Endothelial cell of umbilical vein (primary cell): ENCODE data around the gene CEP85L. TPM values are rescaled to one million over a fixed set of nuclear protein-coding genes. Genes with fewer than 3 reads are reported as not detected.

Experiments
- BruUV-seq: library from RNA; stranded (reverse); fragments of 400-500 nt; replicated peaks from 2 replicates; lab custom pipeline; 2021; lab: Mats Ljungman, UMichigan
- CTCF ChIA-PET: fragments of 300-600, 350-600 bp; sonication (Branson Sonifier 250); formaldehyde crosslinking; loops from one replicate; lab custom pipeline; 2021; ENCODE audit warnings: antibody characterized with exemption, inconsistent platforms; lab: Charles Lee
- POLR2A ChIA-PET: fragments of 300-600, 350-600 bp; sonication (Branson Sonifier 250); formaldehyde crosslinking; loops from one replicate; lab custom pipeline; 2021; ENCODE audit warnings: antibody characterized with exemption, inconsistent platforms; lab: Charles Lee
- DNase-seq: peaks from one replicate; pipeline ENCODE4 v3.0.0-alpha.2; 2011; ENCODE audit warnings: low read depth, low spot score
- FAIRE-seq: peaks from 2 replicates; lab custom pipeline; 2011; peaks lifted over from hg19 to GRCh38; lab: Jason Lieb, UNC
- H2AFZ ChIP-seq: 2 replicates; pipeline ENCODE4 v1.6.0; 2012; ENCODE audit warnings: low read depth, low read length, control low read depth, inconsistent platforms
- H3K27ac ChIP-seq: 2 replicates; pipeline ENCODE4 v1.5.1; 2011; ENCODE audit warnings: low read depth, mild to moderate bottlenecking, control low read depth, low read length, moderate library complexity; ENCODE audit not compliant: insufficient read depth
- H3K27me3 ChIP-seq, 2 experiments: 2 replicates each; pipeline versions ENCODE4 v1.6.0 to v1.6.1; 2011; ENCODE audit warnings: low read length in 2 of 2, mixed read lengths in 1 of 2; ENCODE audit not compliant: control insufficient read depth in 2 of 2, insufficient read depth in 2 of 2
- H3K36me3 ChIP-seq, 2 experiments: 2 replicates in 1 of 2; 3 replicates in 1 of 2; pipeline ENCODE4 v1.5.1; 2011; ENCODE audit warnings: low read length in 2 of 2, mild to moderate bottlenecking in 1 of 2, moderate library complexity in 1 of 2; ENCODE audit not compliant: control insufficient read depth in 2 of 2, insufficient read depth in 2 of 2; ENCODE audit errors: extremely low read depth in 1 of 2
- H3K4me1 ChIP-seq: 3 replicates; pipeline ENCODE4 v1.5.1; 2011; ENCODE audit warnings: mild to moderate bottlenecking, low read length; ENCODE audit not compliant: control insufficient read depth, insufficient read depth; ENCODE audit errors: extremely low read depth
- H3K4me2 ChIP-seq: 2 replicates; pipeline ENCODE4 v1.6.1; 2011; ENCODE audit warnings: low read length, control low read depth, mixed read lengths; ENCODE audit not compliant: insufficient read depth
- H3K4me3 ChIP-seq, 3 experiments: fragments of 200-600 bp in 1 of 3; sonication (generic), shearing (Covaris generic) in 1 of 3; replicated peaks in 1 of 3; 2 replicates each; pipeline ENCODE4 v1.5.1; 2011 to 2016; ENCODE audit warnings: control low read depth in 3 of 3, low read length in 3 of 3, mild to moderate bottlenecking in 2 of 3, inconsistent platforms in 1 of 3, low read depth in 1 of 3, moderate library complexity in 1 of 3; ENCODE audit not compliant: insufficient read depth in 1 of 3
- H3K79me2 ChIP-seq: 2 replicates; pipeline ENCODE4 v1.6.0; 2012; ENCODE audit warnings: low read length, inconsistent platforms; ENCODE audit not compliant: control insufficient read depth, insufficient read depth
- H3K9ac ChIP-seq: replicated peaks from 2 replicates; pipeline ENCODE3; 2011; ENCODE audit warnings: low read length, control low read depth; ENCODE audit not compliant: insufficient read depth; ENCODE audit errors: extremely low read depth
- H3K9me1 ChIP-seq: replicated peaks from 3 replicates; pipeline ENCODE4 v1.6.0; 2011; ENCODE audit warnings: mild to moderate bottlenecking, low read length; ENCODE audit not compliant: control insufficient read depth, insufficient read depth; ENCODE audit errors: extremely low read depth
- H3K9me3 ChIP-seq: replicated peaks from 2 replicates; pipeline ENCODE4 v1.5.1; 2012; ENCODE audit warnings: low read length, inconsistent platforms; ENCODE audit not compliant: control insufficient read depth, insufficient read depth
- H4K20me1 ChIP-seq: replicated peaks from 2 replicates; pipeline ENCODE3; 2011; ENCODE audit warnings: mild to moderate bottlenecking, low read length; ENCODE audit not compliant: control insufficient read depth, insufficient read depth; ENCODE audit errors: extremely low read depth
- CTCF ChIP-seq, 2 donors: IDR thresholded peaks; 1 replicate in 1 of 2; 2 replicates in 1 of 2; pipeline ENCODE4 v1.5.1; 2011; ENCODE audit warnings: low read length in 2 of 2, mild to moderate bottlenecking in 2 of 2, moderate library complexity in 2 of 2, control low read depth in 1 of 2, inconsistent platforms in 1 of 2, low read depth in 1 of 2; ENCODE audit not compliant: insufficient read depth in 1 of 2; ENCODE audit errors: extremely low read depth in 1 of 2
- EZH2 ChIP-seq: IDR thresholded peaks from 2 replicates; pipeline ENCODE4 v1.6.1; 2012; ENCODE audit warnings: borderline replicate concordance, low read depth, mild to moderate bottlenecking, moderate library complexity, low read length, inconsistent platforms; ENCODE audit not compliant: severe bottlenecking
- FOS ChIP-seq: IDR thresholded peaks from 2 replicates; pipeline ENCODE4 v1.6.1; 2011; ENCODE audit warnings: mild to moderate bottlenecking, low read length, moderate library complexity, borderline replicate concordance; ENCODE audit not compliant: insufficient read depth
- GATA2 ChIP-seq: IDR thresholded peaks from 2 replicates; pipeline ENCODE4 v1.7.0; 2011; ENCODE audit warnings: low read depth, mild to moderate bottlenecking, moderate library complexity, mixed read lengths, low read length; ENCODE audit not compliant: insufficient read length, insufficient read depth
- JUN ChIP-seq: IDR thresholded peaks from 2 replicates; pipeline ENCODE4 v1.6.1; 2011; ENCODE audit warnings: borderline replicate concordance, low read depth; ENCODE audit not compliant: insufficient read length, insufficient read depth
- MAX ChIP-seq: IDR thresholded peaks from 2 replicates; pipeline ENCODE4 v1.6.1; 2011; ENCODE audit not compliant: insufficient read depth, insufficient read length
- MYC ChIP-seq: IDR thresholded peaks from one replicate; pipeline ENCODE4 v1.6.1; 2011; ENCODE audit warnings: mild to moderate bottlenecking, low read depth, low read length
- POLR2A ChIP-seq: IDR thresholded peaks from 2 replicates; pipeline ENCODE4 v1.6.1; 2012; ENCODE audit warnings: low read depth, mild to moderate bottlenecking, control low read depth, low read length
- POLR2AphosphoS5 ChIP-seq: IDR thresholded peaks from 2 replicates; pipeline ENCODE4 v1.6.1; 2012; ENCODE audit warnings: low read depth, mild to moderate bottlenecking, control low read depth, low read length, moderate library complexity; ENCODE audit not compliant: insufficient read depth
- dilution Hi-C: fragments of 300-500 bp; cut with MboI; formaldehyde crosslinking; loops from one replicate; pipeline ENCODE4 v1.15.0; 2019; ENCODE audit warnings: low sequenced_read_pairs; ENCODE audit not compliant: extremely low pct_ligation_motif_present
- intact Hi-C: fragments of 100-400 bp; cut with micrococcal nuclease; formaldehyde crosslinking; loops from one replicate; pipeline ENCODE4 v1.10.0; 2022
- polyA plus RNA-seq, 4 experiments: library from polyadenylated mRNA; depleted of rRNA in 3 of 4; stranded (reverse) in 3 of 4; unstranded in 1 of 4; fragments of >200 nt; gene quantifications; 2 replicates each; pipeline versions ENCODE4 v1.2.1 to v1.2.3, GENCODE V29; 2011 to 2012; ENCODE audit warnings: missing spikeins in 1 of 4
- total RNA-seq: library from RNA; stranded (reverse); gene quantifications from 2 replicates; pipeline ENCODE4 v1.2.3, GENCODE V29; 2021

The CEP85L gene
- total and polyA plus RNA-seq, 2 donors (not counting 3 experiments of a cell fraction or from before 2014, with no cell fraction given): 1.8 to 9.2 TPM

- POLR2A ChIA-PET: no interaction called here
- H3K79me2 ChIP-seq: peaks cover 22% of the 10 kb centered on the region
- no peak for FAIRE-seq
These were observed 121.6 kb downstream of the CEP85L start for GRCh38 chr6:118529756-118530155.

More at GRCh38 chr6:118529756-118530155, 121.6 kb downstream of the CEP85L start:
- Histone ChIP-seq H3K27me3 (no peaks in the 10 kb centered on the region), H3K36me3 (no peaks in the 10 kb centered on the region), H3K9me1 (no peaks in the 10 kb centered on the region), H3K9ac (no peak overlapping the region), H4K20me1 (no peaks in the 10 kb centered on the region), H3K27ac (no peak overlapping the region), H3K4me2 (no peak overlapping the region), H3K9me3 (no peaks in the 10 kb centered on the region), H3K4me1 (no peaks in the 10 kb centered on the region), H2AFZ (no peak overlapping the region), H3K4me3 (no peak overlapping the region)
- dilution Hi-C loops: no loop called here
- no peak for DNase-seq
- intact Hi-C loops: no loop called here
- CTCF ChIA-PET: no interaction called here
- BruUV-seq: no TSS peak
- no peak for TF ChIP-seq JUN
- TF ChIP-seq CTCF (IDR thresholded peaks at IDR 0.05; ENCODE audit: extremely low read depth in 1 of 2, insufficient read depth in 1 of 2, low read depth in 1 of 2, low read length in 2 of 2): no peak
- no peak for TF ChIP-seq EZH2
- TF ChIP-seq MAX: no peak
- TF ChIP-seq FOS: no peak
- no peak for TF ChIP-seq GATA2
- no peak for TF ChIP-seq POLR2A
- TF ChIP-seq MYC: no peak
- no peak for TF ChIP-seq POLR2AphosphoS5
